CD4-positive, alpha-beta T cell treated with Interleukin-1 beta for 1 hour (primary cell): Measurements from ENCODE around the gene ST8SIA2.

ENCODE experiments used
- DNase-seq, 2 donors: peaks; one replicate each; pipeline ENCODE4 v3.0.0-alpha.2; 2020 to 2022

The ST8SIA2 gene, protein sequence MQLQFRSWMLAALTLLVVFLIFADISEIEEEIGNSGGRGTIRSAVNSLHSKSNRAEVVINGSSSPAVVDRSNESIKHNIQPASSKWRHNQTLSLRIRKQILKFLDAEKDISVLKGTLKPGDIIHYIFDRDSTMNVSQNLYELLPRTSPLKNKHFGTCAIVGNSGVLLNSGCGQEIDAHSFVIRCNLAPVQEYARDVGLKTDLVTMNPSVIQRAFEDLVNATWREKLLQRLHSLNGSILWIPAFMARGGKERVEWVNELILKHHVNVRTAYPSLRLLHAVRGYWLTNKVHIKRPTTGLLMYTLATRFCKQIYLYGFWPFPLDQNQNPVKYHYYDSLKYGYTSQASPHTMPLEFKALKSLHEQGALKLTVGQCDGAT

GRCh38 chr15:92393071-92393979 is at the start of gene ST8SIA2:
Gene ST8SIA2, plus strand, starts transcription at chr15:92393881. Its CDS starts 184 bp downstream, at chr15:92394065.
- no peak for DNase-seq

GRCh38 chr15:92343924-92344643 is 49.6 kb upstream of the ST8SIA2 start:
- no peak for DNase-seq

DNA sequence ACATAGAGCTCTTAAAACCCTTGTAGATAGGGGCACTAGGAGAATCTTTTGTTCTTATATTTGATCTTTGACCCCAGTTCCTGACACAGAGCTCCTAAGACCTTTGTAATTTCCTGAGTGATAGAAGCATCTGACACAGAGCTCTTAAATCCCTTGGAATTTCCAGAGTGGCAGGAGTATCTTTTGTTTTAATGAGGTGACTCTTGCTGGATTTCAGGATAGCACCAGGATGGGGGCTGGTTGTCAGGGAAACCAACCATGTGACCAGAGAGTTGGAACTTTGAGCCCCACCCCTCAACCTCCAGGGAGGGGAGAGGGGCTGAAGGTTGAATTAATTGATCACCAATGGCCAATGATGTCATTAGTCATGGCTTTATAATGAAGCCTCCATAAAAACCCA is 47.6 kb upstream of the ST8SIA2 start:
- DNase-seq = no peak

DNA sequence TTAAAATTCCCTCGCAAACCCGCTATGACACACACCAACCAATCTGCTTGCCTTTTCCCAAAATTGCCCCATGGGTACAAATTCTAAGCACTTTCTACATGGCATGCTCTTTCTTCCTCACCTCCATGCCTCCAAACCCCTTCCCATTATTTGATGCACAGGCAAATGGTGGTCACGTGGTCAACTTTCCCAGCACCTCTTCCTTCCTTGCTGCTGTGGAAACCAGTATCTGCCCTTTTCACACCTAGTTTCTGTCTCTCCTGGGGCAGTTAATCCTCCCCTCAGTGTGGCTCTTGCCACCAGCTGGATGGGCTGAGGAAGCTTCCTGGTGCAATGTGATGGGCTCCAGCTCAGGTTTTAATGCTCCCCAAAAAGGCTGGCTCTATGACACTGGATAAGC is 38.4 kb upstream of the ST8SIA2 start:
- no peak for DNase-seq

GRCh38 chr15:92361321-92362000 is 32.2 kb upstream of the ST8SIA2 start:
- DNase-seq = no peak

DNA sequence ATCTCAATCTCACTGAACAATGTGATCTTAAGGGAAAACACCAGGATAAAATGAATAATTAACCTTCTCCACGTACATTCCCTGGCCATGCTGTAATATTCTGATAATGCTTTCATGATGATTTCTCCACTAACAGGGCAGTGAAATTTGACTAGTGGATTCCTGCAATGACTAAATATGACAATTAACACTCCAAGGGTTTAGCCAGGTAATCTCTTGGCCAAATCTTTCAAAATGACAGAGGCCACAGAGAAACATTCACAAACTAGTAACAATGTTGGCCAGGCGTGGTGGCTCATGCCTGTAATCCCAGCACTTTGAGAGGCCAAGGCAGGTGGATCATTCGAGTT is 31.7 kb upstream of the ST8SIA2 start:
- DNase-seq = no peak

- no peak for DNase-seq
These were observed 28.6 kb upstream of the ST8SIA2 start for GRCh38 chr15:92365084-92365483.

- DNase-seq = no peak
These were observed 27.8 kb upstream of the ST8SIA2 start for GRCh38 chr15:92365906-92366305.

DNA sequence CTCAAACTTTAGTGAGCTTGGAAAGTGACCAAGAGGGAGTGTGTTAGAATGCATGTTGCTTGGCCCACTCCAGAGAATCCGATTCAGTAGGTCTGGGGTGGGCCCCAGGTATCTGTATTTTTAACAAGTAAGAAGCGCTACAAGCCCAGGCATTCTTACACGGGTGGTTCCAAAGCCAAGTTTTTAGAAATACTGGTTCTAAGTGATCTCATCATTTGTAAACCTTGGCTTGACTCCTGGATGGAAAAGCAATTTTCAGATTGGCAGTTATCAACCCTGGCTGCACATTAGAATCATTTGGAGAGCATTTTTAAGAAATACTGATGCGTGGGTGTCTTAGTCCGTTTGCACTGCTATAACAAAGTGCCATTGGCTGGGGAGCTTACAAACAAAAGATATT is 27.3 kb upstream of the ST8SIA2 start:
- DNase-seq = no peak

- DNase-seq = no peak
These were observed 18.6 kb upstream of the ST8SIA2 start for GRCh38 chr15:92375057-92375456.

DNA sequence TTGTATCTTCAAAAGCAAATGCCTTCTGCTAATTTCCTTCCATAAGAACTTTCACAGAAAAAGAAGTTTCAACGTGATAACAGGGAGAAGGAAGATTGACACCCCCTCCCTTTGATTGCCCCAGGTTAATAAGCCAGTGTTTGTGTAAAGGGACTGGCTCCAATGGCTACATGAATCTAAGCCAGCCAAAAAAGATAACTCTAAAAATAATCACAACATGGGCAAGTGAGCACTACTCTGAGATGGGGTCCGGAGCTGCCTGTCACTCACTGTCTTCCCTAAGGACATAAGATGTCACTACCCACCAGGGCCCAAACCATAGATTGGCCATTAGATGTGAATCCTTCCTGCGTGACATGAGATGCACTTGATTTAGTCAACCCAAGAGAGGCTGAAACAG is 17.6 kb upstream of the ST8SIA2 start:
- no peak for DNase-seq

GRCh38 chr15:92377083-92377789 is 16.4 kb upstream of the ST8SIA2 start:
- DNase-seq = no peak

DNA sequence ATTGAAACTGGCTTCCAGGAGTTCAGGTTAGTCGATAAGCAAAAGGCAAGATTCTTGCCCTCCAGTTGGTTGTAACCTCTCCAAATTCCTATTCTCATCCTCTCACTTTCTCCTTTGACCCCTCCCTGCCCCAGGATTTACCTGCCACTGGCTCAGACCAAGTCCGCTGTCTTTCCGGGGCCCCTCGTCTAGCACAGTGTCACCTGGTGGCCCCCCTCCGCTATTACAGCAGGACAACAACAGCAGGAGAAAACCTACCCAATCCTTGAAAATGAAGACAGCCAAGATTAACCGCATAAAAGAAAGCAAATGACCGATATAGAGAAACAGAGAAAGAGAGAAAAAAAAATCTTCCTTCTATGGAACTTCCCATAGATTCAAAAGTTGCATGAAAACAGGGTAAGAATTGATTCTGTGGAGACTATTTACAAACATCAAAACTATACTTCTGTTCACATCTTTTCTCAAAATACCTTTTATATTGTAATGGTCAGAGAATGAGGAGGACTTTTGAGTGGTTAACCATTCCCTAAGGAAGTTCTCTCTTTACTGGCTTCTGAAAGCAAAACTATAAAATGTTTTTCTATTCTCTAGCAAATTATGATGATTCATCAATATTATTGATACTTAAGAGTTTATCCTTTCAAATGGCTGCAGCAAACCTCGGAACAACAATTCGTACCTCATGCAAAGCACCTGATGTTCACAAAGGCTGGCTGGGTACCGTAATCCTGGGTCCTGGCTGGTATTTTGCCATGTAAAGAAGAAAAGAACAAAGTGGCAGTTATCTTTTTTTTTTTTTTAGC is 10.0 kb upstream of the ST8SIA2 start:
- peak in 1 of 2 donors; percentile 10 for DNase-seq

GRCh38 chr15:92384381-92384780 is 9.3 kb upstream of the ST8SIA2 start:
- no peak for DNase-seq

- DNase-seq = no peak
These were observed 8.6 kb upstream of the ST8SIA2 start for GRCh38 chr15:92385096-92385495.

DNA sequence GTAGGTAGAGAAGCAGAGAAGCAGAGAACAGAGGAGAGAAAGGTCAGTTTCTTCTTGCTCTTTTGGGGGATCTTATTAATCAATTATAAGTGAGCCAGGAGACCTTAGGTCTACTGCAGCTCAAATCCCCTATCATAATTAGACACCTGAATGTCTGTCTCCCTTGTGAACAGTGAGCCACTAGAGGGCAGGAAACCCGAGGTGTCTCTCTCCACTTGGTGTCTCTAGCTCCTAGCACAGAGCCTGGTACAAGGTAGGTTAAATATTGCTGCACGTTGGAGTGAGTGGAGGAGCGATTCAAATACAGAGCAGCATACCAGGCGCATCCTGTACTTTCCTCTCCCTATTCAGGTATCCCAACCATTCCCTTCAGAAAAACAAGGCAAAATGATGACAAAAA is 2.0 kb upstream of the ST8SIA2 start:
- no peak for DNase-seq

- DNase-seq = no peak
These were observed 1.2 kb upstream of the ST8SIA2 start for GRCh38 chr15:92392462-92392861.

- DNase-seq = no peak
These were observed 263 bp downstream of the ST8SIA2 start for GRCh38 chr15:92393980-92394308.

GRCh38 chr15:92394309-92395097 is 822 bp downstream of the ST8SIA2 start:
- DNase-seq = no peak

- no peak for DNase-seq
These were observed 1.5 kb downstream of the ST8SIA2 start for GRCh38 chr15:92395098-92395635.
